Memory B cell (primary cell): ENCODE results near the gene SPAM1.
"Not testable (repeated sequence)": the region's sequence is repeated elsewhere in the genome, so short reads cannot be mapped to it uniquely, and the experiment has no call there.

Experiments used
- ATAC-seq: fragments of 150-1000 bp; cut with Tn5 transposase; 2 replicates; pipeline ENCODE4 v1.10.0; 2021; ENCODE audit warnings: low read depth, mild to moderate bottlenecking, moderate library complexity
- DNase-seq, 2 donors: peaks; one replicate each; pipeline ENCODE4 v3.0.0; 2022; ENCODE audit warnings: low spot score in 2 of 2
- H3K27ac Mint-ChIP-seq: one replicate; pipeline ENCODE4 v1.8.0; 2022; ENCODE audit warnings: mild to moderate bottlenecking, moderate library complexity, mixed read lengths
- H3K27me3 Mint-ChIP-seq: one replicate; pipeline ENCODE4 v1.8.0; 2022; ENCODE audit warnings: mixed read lengths
- H3K36me3 Mint-ChIP-seq: one replicate; pipeline ENCODE4 v1.8.0; 2022; ENCODE audit warnings: mild to moderate bottlenecking, mixed read lengths
- H3K4me1 Mint-ChIP-seq: one replicate; pipeline ENCODE4 v1.8.0; 2022; ENCODE audit warnings: mixed read lengths
- H3K4me3 Mint-ChIP-seq: one replicate; pipeline ENCODE4 v1.8.0; 2022; ENCODE audit warnings: mild to moderate bottlenecking, moderate library complexity, mixed read lengths
- H3K9me3 Mint-ChIP-seq: one replicate; pipeline ENCODE4 v1.8.0; 2022; ENCODE audit warnings: mixed read lengths

SPAM1 gene, protein sequence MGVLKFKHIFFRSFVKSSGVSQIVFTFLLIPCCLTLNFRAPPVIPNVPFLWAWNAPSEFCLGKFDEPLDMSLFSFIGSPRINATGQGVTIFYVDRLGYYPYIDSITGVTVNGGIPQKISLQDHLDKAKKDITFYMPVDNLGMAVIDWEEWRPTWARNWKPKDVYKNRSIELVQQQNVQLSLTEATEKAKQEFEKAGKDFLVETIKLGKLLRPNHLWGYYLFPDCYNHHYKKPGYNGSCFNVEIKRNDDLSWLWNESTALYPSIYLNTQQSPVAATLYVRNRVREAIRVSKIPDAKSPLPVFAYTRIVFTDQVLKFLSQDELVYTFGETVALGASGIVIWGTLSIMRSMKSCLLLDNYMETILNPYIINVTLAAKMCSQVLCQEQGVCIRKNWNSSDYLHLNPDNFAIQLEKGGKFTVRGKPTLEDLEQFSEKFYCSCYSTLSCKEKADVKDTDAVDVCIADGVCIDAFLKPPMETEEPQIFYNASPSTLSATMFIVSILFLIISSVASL

DNA sequence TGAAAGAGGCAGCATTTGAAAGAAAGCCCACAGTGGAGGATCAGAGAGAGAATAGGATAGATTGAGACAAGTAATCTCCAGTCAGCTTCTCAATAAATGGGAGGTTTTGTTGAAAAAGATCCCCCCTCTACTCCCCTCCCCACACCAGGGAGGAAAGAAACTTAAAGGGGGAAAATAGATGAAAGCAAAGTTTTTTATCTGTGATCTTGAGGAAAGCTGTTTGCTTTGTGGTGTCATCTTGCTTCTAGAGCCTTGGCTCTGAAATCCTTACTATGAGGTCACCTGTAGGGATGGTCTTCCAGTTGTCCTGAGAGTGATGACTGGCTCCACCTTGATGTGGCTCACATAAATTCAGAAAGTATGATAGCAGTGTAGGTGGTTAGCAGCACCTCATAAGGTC, at the start of gene SPAM1:
TSS of gene SPAM1 (plus strand) at position 301 of the 400 bp plus-strand sequence. CDS start 28,330 bp downstream, outside the sequence.
- H3K27ac Mint-ChIP-seq: no peak within 1 kb of the TSS
- H3K4me3 Mint-ChIP-seq: no peak within 1 kb of the TSS
- H3K4me1 Mint-ChIP-seq: no peaks in the 10 kb centered on the region
- no peak for DNase-seq
- H3K9me3 Mint-ChIP-seq: no peaks in the 10 kb centered on the region
- no peaks in the 10 kb centered on the region for H3K36me3 Mint-ChIP-seq
- no peaks in the 10 kb centered on the region for H3K27me3 Mint-ChIP-seq
- ATAC-seq: no peak

DNA sequence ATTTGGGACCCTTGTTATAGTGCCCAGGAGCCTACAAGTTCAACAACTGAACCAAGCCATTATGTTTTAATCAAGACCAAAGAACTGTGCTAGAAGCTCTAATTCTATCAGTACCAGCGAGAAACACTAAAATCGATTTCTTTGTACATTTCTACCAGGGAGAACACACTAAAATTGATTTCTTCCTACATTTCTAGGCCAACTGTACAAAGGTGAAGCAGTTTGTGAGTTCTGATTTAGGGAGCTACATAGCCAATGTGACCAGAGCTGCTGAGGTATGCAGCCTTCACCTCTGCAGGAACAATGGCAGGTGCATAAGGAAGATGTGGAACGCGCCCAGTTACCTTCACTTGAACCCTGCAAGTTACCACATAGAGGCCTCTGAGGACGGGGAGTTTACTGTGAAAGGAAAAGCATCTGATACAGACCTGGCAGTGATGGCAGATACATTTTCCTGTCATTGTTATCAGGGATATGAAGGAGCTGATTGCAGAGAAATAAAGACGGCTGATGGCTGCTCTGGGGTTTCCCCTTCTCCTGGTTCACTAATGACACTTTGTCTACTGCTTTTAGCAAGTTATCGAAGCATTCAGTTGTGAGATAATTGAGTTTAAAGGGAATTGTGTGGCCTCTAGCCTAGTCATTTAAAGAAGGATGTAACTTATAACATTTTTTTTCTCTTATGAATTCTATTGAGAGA, 48.3 kb upstream of the SPAM1 start:
- H3K27me3 Mint-ChIP-seq: peaks cover 2% of the 10 kb centered on the region
- DNase-seq: no peak

DNA sequence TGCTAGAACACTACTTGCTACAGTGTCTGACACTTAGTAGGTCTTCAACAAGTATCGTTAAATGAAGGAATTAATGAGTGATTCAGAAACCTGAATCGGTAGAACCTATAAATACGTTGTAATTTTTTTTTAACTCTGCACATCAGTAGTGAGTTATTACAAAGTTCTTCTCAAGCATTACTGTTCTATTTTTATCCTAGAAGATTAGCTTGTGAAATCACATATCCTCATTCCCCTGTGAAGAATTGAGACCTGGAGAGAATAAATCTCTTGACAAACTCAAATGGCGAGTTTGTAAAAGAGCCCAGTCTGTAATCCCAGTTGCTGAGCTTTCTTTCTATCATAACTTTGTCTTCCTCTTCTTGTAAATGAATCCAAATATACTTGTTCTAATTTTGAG, 45.4 kb upstream of the SPAM1 start:
- Mint-ChIP-seq H3K27ac (no peak overlapping the region), H3K36me3 (no peaks in the 10 kb centered on the region), H3K27me3 (peaks cover under 1% of the 10 kb centered on the region), H3K4me3 (no peak overlapping the region), H3K9me3 (no peaks in the 10 kb centered on the region), H3K4me1 (no peaks in the 10 kb centered on the region)
- DNase-seq (no peak), ATAC-seq (no peak)

More for the DNA sequence above, 48.3 kb upstream of the SPAM1 start:
- no peak for ATAC-seq
- Mint-ChIP-seq H3K36me3 (no peaks in the 10 kb centered on the region), H3K9me3 (no peaks in the 10 kb centered on the region), H3K27ac (no peak overlapping the region), H3K4me1 (no peaks in the 10 kb centered on the region), H3K4me3 (no peak overlapping the region)

DNA sequence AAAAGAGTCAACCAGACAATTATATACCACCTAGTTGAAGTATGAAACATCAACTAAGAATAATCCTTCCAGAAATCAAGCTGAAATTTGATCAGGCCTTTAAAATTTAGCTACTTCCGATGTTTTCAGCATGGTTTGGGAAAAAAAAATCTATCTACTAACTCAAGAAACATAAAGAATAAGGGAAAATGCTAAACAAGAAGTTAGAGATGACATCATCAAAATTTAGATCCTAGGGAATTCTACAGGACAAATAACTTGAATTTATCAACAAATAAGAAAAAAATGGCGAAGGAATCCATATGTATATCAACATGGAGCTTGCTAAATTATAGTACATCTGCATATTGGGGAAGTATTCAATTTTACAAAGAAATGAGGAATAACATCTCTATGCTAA, 43.7 kb upstream of the SPAM1 start:
- ATAC-seq (no peak), DNase-seq (no peak)
- no peaks in the 10 kb centered on the region for H3K9me3 Mint-ChIP-seq
- H3K27me3 Mint-ChIP-seq: no peaks in the 10 kb centered on the region
- H3K27ac Mint-ChIP-seq: no peak overlapping the region
- no peaks in the 10 kb centered on the region for H3K4me1 Mint-ChIP-seq
- H3K36me3 Mint-ChIP-seq: no peaks in the 10 kb centered on the region
- H3K4me3 Mint-ChIP-seq: no peak overlapping the region

DNA sequence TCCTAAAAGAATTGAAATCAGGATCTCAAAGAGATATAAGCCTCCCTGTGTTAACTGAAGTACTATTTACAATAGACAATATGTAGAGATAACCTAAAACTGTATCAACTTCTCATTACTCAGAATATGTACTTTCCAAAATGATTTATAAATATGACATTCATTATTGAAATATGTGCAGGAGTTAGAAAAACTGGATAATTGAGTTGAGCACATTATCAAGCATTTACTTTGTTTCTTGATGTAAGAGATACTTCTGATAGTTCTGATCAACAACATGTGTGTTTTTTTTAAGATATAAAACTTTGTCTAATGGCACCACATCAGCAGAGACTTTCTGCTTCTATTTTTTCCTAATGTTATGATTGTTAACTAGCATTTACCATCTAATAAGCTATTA, 41.9 kb upstream of the SPAM1 start:
- Mint-ChIP-seq H3K27ac (no peak overlapping the region), H3K9me3 (no peaks in the 10 kb centered on the region), H3K4me1 (no peaks in the 10 kb centered on the region), H3K27me3 (no peaks in the 10 kb centered on the region), H3K4me3 (no peak overlapping the region), H3K36me3 (no peaks in the 10 kb centered on the region)
- DNase-seq: no peak
- ATAC-seq: no peak

DNA sequence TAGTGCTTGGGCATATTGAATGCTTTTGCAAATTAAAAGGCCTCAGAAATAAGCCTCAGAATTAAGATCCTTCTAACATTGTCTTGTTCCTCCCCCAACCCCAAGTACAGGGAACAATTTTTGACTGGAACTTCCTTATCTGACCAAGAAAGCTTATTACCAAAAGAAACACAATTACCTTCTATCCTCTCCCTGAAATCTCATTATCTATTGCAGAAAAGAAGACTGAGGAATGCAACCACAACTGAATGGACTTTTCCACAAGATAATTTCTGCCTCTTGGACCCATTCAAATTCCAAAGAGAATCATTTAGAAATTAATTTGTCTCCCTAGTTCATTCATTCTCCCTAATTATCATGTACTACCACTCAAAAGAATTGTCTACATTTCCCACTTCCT, 36.8 kb upstream of the SPAM1 start:
- no peaks in the 10 kb centered on the region for H3K27me3 Mint-ChIP-seq
- no peak overlapping the region for H3K4me3 Mint-ChIP-seq
- ATAC-seq (no peak), DNase-seq (no peak)
- no peaks in the 10 kb centered on the region for H3K36me3 Mint-ChIP-seq
- H3K9me3 Mint-ChIP-seq: no peaks in the 10 kb centered on the region
- no peaks in the 10 kb centered on the region for H3K4me1 Mint-ChIP-seq
- H3K27ac Mint-ChIP-seq: no peak overlapping the region

DNA sequence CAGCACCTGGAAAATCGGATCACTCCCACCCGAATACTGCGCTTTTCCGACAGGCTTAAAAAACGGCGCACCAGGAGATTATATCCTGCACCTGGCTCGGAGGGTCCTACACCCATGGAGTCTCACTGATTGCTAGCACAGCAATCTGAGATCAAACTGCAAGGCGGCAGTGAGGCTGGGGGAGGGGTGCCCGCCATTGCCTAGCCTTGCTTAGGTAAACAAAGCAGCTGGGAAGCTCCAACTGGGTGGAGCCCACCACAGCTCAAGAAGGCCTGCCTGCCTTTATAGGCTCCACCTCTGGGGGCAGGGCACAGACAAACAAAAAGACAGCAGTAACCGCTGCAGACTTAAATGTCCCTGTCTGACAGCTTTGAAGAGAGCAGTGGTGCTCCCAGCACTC, 30.3 kb upstream of the SPAM1 start:
- not testable (repeated sequence) for H3K4me1 Mint-ChIP-seq, H3K27ac Mint-ChIP-seq, DNase-seq, H3K4me3 Mint-ChIP-seq, H3K9me3 Mint-ChIP-seq, H3K27me3 Mint-ChIP-seq, ATAC-seq, H3K36me3 Mint-ChIP-seq

DNA sequence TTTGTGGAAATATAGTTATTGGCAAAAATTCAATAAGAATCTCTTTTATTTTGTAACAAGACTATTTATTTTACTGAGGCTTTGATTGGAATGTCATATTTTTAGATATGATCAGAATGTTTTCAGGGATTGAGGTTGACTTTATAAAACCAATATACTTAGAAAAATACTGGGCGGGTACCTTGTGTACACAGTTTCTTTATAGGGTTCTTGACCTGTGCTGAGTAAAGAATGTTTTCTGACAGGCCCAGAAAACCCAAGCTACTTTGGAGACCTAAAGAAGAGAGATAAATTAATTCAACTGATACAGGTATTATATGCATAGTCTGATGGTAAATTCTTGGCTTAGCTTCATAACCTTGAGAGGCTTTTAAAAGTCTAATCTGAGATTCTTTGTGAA, 23.9 kb upstream of the SPAM1 start:
- no peak for DNase-seq
- H3K27me3 Mint-ChIP-seq: no peaks in the 10 kb centered on the region
- no peak for ATAC-seq
- no peak overlapping the region for H3K4me3 Mint-ChIP-seq
- no peak overlapping the region for H3K27ac Mint-ChIP-seq
- peaks cover 3% of the 10 kb centered on the region for H3K9me3 Mint-ChIP-seq
- H3K36me3 Mint-ChIP-seq: peaks cover 2% of the 10 kb centered on the region
- no peaks in the 10 kb centered on the region for H3K4me1 Mint-ChIP-seq

DNA sequence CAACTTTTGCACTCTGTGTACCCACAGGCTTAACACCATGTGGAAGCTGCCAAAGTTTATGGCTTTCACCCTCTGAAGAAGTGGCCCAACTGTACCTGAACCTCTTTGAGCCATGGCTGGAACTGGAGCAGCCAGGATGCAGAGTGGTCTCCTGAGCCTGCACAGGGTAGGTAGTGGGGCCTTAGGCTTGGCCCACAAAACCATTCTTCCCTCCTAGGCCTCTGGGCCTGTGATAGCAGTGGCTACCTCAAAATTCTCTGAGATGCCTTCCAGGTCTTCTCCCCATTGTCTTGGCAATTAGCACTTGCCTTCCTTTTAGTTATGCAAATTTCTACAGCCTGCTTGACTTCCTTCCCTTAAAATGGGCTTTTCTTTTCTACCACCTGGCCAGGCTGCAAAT, 19.3 kb upstream of the SPAM1 start:
- H3K9me3 Mint-ChIP-seq: peaks cover 6% of the 10 kb centered on the region
- H3K36me3 Mint-ChIP-seq: peaks cover 4% of the 10 kb centered on the region
- DNase-seq (no peak), ATAC-seq (no peak)
- H3K4me1 Mint-ChIP-seq: no peaks in the 10 kb centered on the region
- H3K27me3 Mint-ChIP-seq: no peaks in the 10 kb centered on the region
- H3K4me3 Mint-ChIP-seq: no peak overlapping the region
- no peak overlapping the region for H3K27ac Mint-ChIP-seq

DNA sequence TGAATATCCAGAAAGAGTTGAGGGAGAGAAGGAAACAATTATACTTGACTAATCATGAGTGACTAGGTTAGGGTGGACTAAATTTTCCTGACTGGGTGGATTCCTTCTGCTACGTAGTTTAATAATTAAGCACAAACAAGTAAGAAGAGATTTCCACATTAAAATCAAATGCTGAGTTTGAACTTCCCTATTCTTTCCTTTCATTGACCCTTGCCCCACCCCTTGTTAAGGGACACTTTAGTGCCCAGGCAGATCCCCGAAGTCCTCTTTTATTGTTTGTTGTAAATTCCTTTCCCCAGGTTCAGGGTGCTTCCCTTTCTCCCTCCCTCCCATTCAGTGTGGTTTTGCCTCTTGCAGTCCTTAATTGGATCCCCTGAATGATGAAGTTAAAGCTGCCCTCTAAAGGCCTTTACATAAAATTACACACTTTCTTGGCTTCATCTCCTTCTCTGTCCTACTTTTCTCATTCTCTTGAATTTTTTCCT, 8.8 kb upstream of the SPAM1 start:
- Mint-ChIP-seq H3K27me3 (no peaks in the 10 kb centered on the region), H3K9me3 (no peaks in the 10 kb centered on the region), H3K4me3 (no peak overlapping the region), H3K36me3 (no peaks in the 10 kb centered on the region), H3K4me1 (no peaks in the 10 kb centered on the region), H3K27ac (no peak overlapping the region)
- no peak for ATAC-seq
- no peak for DNase-seq

DNA sequence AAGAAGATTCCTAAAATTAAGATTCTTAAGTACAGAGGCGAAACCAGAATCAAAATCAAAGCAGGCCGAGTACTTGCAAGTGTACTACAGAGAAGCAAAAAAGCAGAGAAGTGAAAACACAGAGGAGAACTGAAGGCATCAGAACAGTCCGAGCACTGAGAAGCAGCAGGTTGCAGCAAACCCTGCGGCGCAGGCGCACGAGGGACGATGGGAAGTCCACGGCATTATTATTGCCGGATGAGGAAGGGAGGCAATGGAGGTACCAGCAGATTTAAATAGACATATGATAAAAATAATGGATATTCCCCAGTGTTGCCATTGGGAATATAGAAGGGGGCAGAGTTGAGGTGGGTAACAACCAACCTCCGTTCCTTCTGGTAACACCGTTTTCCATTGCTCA, 7.2 kb upstream of the SPAM1 start:
- H3K9me3 Mint-ChIP-seq: no peaks in the 10 kb centered on the region
- ATAC-seq (no peak), DNase-seq (no peak)
- H3K27me3 Mint-ChIP-seq: no peaks in the 10 kb centered on the region
- no peaks in the 10 kb centered on the region for H3K36me3 Mint-ChIP-seq
- H3K27ac Mint-ChIP-seq: no peak overlapping the region
- H3K4me1 Mint-ChIP-seq: no peaks in the 10 kb centered on the region
- no peak overlapping the region for H3K4me3 Mint-ChIP-seq

DNA sequence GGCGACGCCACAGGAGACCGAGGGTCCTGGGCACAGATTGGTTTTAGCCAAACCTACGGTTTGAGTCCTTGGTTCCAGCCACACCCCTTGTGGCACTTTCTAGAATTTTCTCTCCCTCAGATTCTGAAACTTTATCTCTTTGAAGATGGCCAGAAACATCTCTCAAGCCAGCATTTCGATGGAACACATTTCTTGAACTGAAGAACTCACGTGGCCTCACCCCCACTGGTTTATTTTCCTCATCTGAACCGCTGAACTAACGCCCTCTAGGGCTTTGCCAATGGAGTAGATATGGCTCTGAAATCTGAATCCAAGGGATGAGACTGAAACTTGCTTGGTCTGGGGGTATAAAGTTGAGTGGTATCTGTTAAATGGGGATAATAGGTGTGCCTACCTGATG, 6.7 kb upstream of the SPAM1 start:
- no peaks in the 10 kb centered on the region for H3K9me3 Mint-ChIP-seq
- DNase-seq (no peak), ATAC-seq (no peak)
- no peaks in the 10 kb centered on the region for H3K36me3 Mint-ChIP-seq
- no peaks in the 10 kb centered on the region for H3K27me3 Mint-ChIP-seq
- no peak overlapping the region for H3K4me3 Mint-ChIP-seq
- H3K4me1 Mint-ChIP-seq: no peaks in the 10 kb centered on the region
- H3K27ac Mint-ChIP-seq: no peak overlapping the region

DNA sequence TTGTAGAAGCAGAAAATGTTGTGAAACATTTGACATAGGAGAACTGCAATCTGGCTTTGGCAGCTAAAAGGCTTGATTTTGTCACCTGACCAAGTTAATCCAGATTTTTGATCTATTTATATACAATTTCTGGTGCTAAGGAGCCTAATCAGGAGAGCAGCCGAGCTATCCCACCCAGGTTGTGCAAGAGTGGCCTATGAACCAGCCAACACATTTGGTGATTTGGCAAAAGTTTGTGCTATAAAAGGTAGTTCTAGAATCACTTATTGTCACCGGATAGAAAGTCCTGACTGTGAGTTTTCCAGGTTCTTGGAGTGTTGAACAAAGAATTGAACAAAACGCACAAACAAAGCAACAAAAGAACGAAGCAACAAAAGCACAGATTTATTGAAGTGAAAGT, 1.4 kb upstream of the SPAM1 start:
- DNase-seq (no peak), ATAC-seq (no peak)
- Mint-ChIP-seq H3K36me3 (no peaks in the 10 kb centered on the region), H3K27ac (no peak overlapping the region), H3K4me3 (no peak overlapping the region), H3K27me3 (no peaks in the 10 kb centered on the region), H3K9me3 (no peaks in the 10 kb centered on the region), H3K4me1 (no peaks in the 10 kb centered on the region)

DNA sequence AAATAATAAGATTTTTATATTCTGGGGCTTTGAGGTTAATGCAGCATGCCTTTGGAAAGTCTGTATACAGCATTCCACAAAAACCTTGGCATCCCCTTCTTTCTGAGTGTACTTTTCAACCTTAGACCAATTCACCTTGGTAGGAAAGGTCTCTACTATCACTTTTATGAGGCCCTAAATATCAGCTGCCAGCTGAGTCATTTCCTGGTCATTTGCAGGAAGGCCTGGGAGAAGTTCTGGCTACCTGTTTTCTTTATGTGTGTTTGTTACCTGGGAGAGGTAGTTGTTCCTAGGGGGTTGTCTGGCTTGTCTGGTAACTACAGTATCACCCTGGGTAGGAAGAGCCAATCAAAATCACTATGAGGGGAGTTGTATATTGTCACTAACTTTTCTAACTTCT, 4.1 kb downstream of the SPAM1 start:
- H3K9me3 Mint-ChIP-seq: no peaks in the 10 kb centered on the region
- no peaks in the 10 kb centered on the region for H3K36me3 Mint-ChIP-seq
- no peak overlapping the region for H3K4me3 Mint-ChIP-seq
- DNase-seq: no peak
- no peaks in the 10 kb centered on the region for H3K4me1 Mint-ChIP-seq
- no peak overlapping the region for H3K27ac Mint-ChIP-seq
- no peaks in the 10 kb centered on the region for H3K27me3 Mint-ChIP-seq
- no peak for ATAC-seq
